ENCODE measurements around the gene CUX1.

The CUX1 gene

DNA sequence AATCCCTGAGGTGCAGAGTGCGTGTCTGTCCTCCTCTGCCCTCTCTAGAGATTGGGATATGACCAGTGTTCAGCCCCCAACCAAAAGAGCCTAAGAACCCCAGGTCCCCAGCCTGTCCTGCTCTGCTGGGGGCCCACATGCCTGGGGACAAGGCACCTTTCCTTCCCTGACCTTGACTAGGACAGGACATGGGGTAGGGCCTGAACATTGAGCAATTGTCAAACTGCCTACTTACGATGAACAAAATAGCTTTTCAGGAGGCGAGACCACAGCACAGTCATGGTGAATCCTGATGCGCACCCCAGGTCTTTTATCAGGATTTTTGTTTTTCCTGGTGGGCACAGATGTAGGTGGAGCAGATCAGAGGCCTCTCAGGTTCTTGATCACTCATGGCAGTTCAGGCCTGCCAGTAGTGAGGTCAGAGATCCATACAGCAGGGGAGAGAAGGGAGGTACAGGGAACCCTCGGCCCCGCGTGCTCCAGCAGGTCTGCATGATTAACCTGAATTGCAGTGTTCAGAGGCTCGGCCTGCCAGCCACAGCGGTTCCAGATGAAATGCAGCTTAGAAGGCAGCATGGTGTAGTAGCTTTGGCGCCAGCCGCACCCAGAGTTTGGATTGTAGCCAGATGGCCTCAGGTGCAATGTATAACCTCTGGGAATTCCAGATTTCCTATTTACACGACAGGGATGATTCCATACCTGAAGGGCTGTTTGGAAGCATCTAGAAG is 191.3 kb downstream of the CUX1 start:
- TF ChIP-seq MAX (IDR thresholded peaks at IDR 0.05) (peak; percentile 63), CEBPB (IDR thresholded peaks at IDR 0.05) (no peak), CREB1 (IDR thresholded peaks at IDR 0.05; ENCODE audit: low read depth) (no peak), NFIC (IDR thresholded peaks at IDR 0.05) (peak; percentile 82), YY1 (IDR thresholded peaks at IDR 0.05; ENCODE audit: low read depth) (no peak), TCF12 (IDR thresholded peaks at IDR 0.05; ENCODE audit: low read depth) (peak; percentile 19; the same call in 1 of the 2 replicates), TEAD4 (IDR thresholded peaks at IDR 0.05) (peak; percentile 26; the same call in 1 of the 2 replicates), EP300 (IDR thresholded peaks at IDR 0.05; ENCODE audit: borderline replicate concordance) (no peak)

DNA sequence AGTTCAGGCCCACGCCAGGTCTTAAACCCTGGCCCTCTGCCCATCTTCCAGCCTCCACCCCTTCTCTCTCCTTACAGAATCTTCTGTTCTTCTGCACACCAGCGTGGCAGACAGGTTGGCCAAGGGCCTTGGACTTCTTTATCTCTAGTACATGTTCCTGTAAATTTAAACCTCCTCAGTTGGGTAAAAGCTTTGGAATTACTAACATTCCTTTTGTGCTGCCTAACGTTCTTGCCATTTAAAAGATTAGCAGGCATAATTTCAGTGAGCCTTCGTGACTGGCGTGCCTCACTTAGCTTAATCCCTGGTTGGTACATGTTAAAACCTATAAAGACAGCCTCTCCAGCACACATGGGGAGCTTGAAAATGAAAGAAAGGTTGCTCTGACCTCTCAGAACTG is 192.2 kb downstream of the CUX1 start:
- TF ChIP-seq TEAD4 (IDR thresholded peaks at IDR 0.05), result 0 out of 2 replicates have a peak, but pooled peaks have one; percentile 22
- no peak for TF ChIP-seq CEBPB (IDR thresholded peaks at IDR 0.05)
- peak; percentile 58; the same call in 1 of the 2 replicates for TF ChIP-seq NFIC (IDR thresholded peaks at IDR 0.05)

- TF ChIP-seq NFIC (IDR thresholded peaks at IDR 0.05) (no peak), TEAD4 (IDR thresholded peaks at IDR 0.05) (no peak), TCF12 (IDR thresholded peaks at IDR 0.05; ENCODE audit: low read depth) (no peak), YY1 (IDR thresholded peaks at IDR 0.05; ENCODE audit: low read depth) (no peak), EGR1 (IDR thresholded peaks at IDR 0.05) (no peak), ZBTB7A (IDR thresholded peaks at IDR 0.05; ENCODE audit: low read depth) (no peak), RAD21 (IDR thresholded peaks at IDR 0.05; ENCODE audit: low read depth) (no peak), FOXM1 (IDR thresholded peaks at IDR 0.05; ENCODE audit: borderline replicate concordance, low read depth) (no peak), REST (IDR thresholded peaks at IDR 0.05; ENCODE audit: low read depth) (no peak), MAX (IDR thresholded peaks at IDR 0.05) (no peak), TAF1 (IDR thresholded peaks at IDR 0.05; ENCODE audit: low read depth) (no peak), EP300 (IDR thresholded peaks at IDR 0.05; ENCODE audit: borderline replicate concordance) (no peak), USF1 (IDR thresholded peaks at IDR 0.05) (no peak), CREB1 (IDR thresholded peaks at IDR 0.05; ENCODE audit: low read depth) (no peak), CEBPB (IDR thresholded peaks at IDR 0.05) (no peak)
Observed at GRCh38 chr7:102012941-102013461, 195.6 kb downstream of the CUX1 start.

GRCh38 chr7:102018876-102019275 is 201.4 kb downstream of the CUX1 start:
- TF ChIP-seq EP300 (IDR thresholded peaks at IDR 0.05; ENCODE audit: borderline replicate concordance), result no peak
- no peak for TF ChIP-seq TEAD4 (IDR thresholded peaks at IDR 0.05)
- TF ChIP-seq MAX (IDR thresholded peaks at IDR 0.05), result no peak
- no peak for TF ChIP-seq TAF1 (IDR thresholded peaks at IDR 0.05; ENCODE audit: low read depth)
- TF ChIP-seq CREB1 (IDR thresholded peaks at IDR 0.05; ENCODE audit: low read depth), result no peak
- TF ChIP-seq USF1 (IDR thresholded peaks at IDR 0.05), result no peak
- no peak for TF ChIP-seq EGR1 (IDR thresholded peaks at IDR 0.05)
- no peak for TF ChIP-seq FOXM1 (IDR thresholded peaks at IDR 0.05; ENCODE audit: borderline replicate concordance, low read depth)
- TF ChIP-seq YY1 (IDR thresholded peaks at IDR 0.05; ENCODE audit: low read depth), result no peak
- no peak for TF ChIP-seq NFIC (IDR thresholded peaks at IDR 0.05)
- TF ChIP-seq ZBTB7A (IDR thresholded peaks at IDR 0.05; ENCODE audit: low read depth), result no peak
- no peak for TF ChIP-seq RAD21 (IDR thresholded peaks at IDR 0.05; ENCODE audit: low read depth)
- TF ChIP-seq CEBPB (IDR thresholded peaks at IDR 0.05), result no peak
- no peak for TF ChIP-seq TCF12 (IDR thresholded peaks at IDR 0.05; ENCODE audit: low read depth)
- no peak for TF ChIP-seq REST (IDR thresholded peaks at IDR 0.05; ENCODE audit: low read depth)

DNA sequence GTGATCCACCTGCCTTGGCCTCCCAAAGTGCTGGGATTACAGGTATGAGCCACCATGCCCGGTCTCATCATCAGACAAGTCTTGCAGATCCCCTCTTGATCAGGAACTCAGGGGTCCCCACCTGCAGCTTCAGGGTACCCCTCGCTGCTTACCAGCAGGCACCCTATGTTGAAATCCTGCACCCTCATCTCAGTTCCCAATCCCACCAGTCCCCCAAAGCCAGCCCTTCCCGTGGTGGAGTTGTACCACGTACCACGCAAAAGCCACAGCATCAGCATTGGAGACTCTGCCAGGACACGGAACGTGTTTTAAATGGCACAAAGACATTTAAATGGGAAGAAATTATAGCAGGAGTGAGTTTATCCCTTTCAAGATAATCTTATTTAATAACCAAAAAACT is 202.0 kb downstream of the CUX1 start:
- TF ChIP-seq TAF1 (IDR thresholded peaks at IDR 0.05; ENCODE audit: low read depth) (no peak), CREB1 (IDR thresholded peaks at IDR 0.05; ENCODE audit: low read depth) (no peak), TCF12 (IDR thresholded peaks at IDR 0.05; ENCODE audit: low read depth) (no peak), MAX (IDR thresholded peaks at IDR 0.05) (no peak), RAD21 (IDR thresholded peaks at IDR 0.05; ENCODE audit: low read depth) (no peak), EP300 (IDR thresholded peaks at IDR 0.05; ENCODE audit: borderline replicate concordance) (no peak), FOXM1 (IDR thresholded peaks at IDR 0.05; ENCODE audit: borderline replicate concordance, low read depth) (no peak), ZBTB7A (IDR thresholded peaks at IDR 0.05; ENCODE audit: low read depth) (no peak), NFIC (IDR thresholded peaks at IDR 0.05) (no peak), YY1 (IDR thresholded peaks at IDR 0.05; ENCODE audit: low read depth) (no peak)
